CD4-positive, alpha-beta T cell treated with Interleukin-10 for 1 hour (primary cell): Measurements from ENCODE around the gene PLEKHN1.
"Not testable (repeated sequence)": the region's sequence is repeated elsewhere in the genome, so short reads cannot be mapped to it uniquely, and the experiment has no call there.

Experiments
- DNase-seq: peaks from one replicate; pipeline ENCODE4 v3.0.0-alpha.2; 2020

Gene PLEKHN1

DNA sequence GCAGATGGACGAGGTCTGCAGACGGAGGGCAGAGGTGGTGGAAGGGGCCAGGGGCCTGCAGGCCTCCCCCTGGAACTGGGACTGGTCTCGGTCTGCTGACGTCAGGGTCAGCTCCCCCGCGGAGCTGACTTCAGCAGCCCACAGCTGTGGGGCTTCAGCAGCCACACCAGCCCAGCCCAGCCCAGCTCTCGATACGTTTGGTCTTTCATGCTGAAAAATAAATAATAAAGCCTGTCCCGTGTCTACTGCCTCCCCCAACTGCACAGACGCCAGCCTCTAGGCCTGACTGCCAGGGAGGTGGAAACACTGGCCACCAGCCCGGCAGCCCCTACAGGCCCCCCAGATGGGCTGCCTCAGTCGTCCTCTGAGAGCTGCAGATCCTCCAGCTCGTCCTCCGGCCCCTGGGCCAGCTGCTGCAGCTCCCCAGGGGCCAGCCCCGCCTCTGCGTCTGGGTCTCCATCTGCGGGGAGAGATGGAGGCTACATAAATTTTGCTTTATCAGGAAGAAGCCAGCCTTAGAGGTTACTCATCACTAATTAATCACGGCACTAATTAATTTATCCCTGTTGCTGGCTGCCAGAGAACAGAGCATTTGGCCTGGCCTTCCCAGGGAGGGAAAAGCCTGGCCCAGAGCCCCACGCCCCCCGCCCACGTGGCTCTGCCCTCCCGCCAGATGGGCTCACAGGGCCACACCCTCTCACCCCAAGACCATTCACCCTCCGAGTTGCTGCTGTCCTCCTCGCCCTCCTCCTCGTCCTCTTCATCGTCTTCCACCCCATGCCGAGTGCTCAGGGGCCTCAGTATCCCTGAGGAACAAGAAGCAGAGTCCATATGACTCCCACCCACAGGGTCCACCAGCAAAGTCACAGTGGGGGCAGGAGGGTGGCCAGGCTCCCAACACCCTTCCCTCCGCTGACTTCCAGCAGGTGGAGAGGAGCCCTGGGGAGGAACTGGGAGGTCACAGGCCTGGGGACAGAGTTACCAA is 21.6 kb upstream of the PLEKHN1 start:
- DNase-seq = no peak

DNA sequence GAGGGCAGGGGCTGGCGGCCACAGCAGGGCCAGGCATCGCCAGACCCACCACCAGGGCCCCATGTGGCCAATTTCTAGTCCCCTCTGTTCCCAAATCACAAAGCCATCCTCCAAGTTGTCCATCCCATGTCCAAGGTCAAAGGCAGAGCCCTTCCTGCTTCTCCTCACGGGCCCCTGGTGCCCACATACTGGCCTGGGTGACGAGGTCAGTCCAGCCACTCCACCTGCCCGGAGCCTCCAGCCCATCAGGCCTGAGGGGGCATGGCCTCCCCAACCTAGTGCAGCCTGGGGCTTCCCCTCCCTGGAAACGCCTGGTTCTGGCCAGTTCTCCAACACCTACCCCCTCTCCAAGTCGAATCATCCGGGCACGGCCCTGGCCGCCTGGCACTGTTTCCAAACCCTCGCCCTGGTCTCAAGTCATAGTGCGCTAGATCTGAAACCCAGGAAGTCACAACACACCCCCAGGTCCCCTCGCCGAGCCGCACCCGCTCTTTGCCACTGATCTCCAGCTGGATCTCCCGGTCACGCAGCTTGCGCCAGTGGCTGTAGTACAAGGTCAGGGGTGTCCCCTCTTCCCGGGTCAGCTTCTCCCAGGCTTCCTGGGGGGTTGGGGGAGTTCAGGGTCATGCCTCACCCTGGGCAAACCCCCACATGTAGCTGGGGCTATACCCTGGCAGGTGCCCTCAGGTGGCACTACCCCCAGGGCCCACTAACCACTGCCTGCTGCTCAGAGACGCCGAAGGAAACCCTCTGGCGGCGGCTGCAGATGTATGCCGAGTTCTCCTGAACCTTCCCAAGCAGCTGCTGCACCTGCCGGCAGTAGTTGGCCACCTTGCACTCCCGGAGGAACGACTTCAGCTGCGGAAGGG is 20.4 kb upstream of the PLEKHN1 start:
- DNase-seq = no peak

DNA sequence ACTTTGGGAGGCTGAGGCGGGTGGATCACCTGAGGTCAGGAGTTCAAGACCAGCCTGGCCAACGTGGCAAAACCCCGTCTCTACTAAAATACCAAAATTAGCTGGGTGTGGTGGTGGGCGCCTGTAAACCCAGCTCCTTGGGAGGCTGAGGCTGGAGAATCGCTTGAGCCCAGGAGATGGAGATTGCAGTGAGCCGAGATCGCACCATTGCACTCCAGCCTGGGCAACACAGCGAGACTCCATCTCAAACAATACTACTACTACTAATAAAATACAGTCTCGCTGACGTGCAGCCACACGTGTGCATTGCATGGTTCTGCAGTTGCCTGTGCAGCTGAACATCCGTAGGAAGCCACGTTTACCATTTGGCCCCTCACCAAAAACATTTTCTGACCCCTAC is 19.5 kb upstream of the PLEKHN1 start:
- DNase-seq = not testable (repeated sequence)

DNA sequence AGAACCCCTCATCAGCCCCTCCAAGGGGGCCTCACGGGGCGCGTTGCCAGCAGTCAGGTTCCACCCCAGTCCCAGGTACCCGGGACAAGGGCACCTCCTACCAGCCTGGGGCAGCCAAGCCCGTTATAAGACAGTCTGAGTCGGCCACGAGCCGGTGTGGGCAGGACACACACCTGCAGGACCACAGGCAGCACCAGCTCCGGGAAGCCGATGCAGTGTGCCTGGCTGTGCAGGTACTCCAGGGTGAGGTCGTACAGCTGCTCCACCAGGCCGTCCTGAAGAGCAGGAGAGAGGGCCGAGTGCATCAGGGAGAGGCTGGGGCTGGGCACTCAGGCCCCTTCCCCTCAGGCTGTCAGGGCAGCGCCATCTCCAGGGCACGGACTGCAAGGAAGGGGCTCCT is 18.3 kb upstream of the PLEKHN1 start:
- DNase-seq = no peak

DNA sequence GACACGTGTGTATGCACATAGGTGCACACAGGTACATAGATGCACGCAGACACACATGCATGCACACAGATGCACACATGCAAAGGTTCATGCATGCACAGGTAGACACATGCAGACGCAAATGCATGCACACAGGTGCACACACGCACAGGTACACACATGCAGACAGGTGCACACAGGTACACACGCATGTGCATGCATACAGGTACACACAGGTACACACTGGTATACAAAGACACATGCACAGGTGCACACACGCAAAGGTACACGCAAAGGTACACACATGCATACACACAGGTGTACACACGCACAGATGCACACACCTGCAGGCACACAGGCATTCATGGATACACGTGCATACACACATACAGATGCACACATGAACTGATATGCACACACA is 16.0 kb upstream of the PLEKHN1 start:
- DNase-seq = no peak

DNA sequence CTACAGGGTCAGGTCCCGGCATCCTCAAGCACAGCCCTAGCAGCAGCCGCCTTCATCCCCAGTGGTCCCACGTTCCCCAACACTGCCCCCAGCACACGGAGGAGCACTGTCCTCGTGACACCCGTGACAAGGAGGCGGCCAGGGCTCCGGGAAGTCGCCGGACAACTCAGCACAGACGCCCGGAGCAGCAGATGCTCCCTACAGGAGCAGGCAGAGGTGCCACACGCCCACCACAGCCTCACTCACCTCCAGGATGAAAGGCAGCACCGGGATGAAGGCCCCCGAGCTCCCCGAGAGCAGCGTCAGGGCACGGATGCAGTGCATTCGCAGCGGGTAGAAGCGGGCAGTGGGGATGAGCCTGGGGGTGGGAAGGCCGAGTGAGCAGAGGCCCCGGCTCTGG is 15.4 kb upstream of the PLEKHN1 start:
- DNase-seq = no peak

DNA sequence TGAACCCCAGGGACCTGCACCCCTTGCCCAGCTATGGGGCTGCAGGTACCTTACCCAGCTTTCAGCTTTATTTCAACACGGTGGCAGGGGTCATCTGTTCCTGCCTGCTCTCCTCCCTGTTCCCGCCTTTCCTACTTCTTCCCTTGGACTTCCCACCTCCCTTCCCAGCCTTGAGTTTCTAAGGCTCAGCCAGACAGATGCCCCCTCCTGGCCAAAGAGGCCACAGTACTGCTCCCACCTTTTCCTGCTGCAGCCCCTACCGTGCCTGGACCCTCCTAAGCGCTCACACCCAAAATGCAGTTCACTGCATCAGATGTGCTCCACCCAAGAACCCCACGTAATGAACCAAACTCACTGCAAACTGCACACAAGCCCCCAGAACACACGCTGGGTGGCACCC is 14.9 kb upstream of the PLEKHN1 start:
- no peak for DNase-seq

DNA sequence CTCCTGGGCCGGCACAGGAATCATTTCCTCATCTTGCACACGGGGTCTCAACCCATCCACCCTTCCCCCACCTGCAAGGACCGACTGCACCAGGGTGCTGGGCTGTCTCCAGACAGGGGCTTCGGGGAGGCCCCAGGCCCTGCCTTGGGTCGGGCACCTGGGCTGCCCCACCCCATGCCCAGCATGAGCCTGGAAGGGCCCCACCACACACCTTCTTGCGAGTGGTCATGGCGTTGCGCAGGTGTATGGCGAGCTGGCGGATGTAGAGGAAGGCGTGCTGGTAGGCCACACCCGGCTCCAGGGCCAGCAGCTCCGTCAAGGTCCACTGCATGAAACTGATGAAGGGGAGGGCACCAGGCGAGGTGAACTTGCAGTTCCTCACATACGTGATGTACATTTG is 14.1 kb upstream of the PLEKHN1 start:
- no peak for DNase-seq

DNA sequence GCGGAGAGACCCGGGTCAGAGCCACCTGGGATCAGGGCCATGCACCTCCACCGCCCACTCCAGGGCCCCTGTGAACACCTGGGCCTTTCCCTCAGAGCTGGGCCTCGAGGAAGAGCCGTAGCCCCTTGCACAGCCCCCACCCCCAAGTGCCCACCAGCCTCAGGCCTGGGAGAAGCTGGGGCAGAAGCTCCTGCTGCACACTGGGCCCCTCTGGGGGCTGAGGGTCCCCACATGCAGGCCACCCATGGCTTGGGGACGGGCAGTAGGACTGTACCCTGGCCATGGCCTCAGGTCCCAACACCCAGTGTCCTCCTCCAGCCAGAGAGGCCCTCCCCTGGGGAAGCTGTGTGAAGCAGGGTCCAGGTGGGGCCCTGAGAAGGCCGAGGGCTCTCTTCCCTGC is 13.7 kb upstream of the PLEKHN1 start:
- DNase-seq = no peak

DNA sequence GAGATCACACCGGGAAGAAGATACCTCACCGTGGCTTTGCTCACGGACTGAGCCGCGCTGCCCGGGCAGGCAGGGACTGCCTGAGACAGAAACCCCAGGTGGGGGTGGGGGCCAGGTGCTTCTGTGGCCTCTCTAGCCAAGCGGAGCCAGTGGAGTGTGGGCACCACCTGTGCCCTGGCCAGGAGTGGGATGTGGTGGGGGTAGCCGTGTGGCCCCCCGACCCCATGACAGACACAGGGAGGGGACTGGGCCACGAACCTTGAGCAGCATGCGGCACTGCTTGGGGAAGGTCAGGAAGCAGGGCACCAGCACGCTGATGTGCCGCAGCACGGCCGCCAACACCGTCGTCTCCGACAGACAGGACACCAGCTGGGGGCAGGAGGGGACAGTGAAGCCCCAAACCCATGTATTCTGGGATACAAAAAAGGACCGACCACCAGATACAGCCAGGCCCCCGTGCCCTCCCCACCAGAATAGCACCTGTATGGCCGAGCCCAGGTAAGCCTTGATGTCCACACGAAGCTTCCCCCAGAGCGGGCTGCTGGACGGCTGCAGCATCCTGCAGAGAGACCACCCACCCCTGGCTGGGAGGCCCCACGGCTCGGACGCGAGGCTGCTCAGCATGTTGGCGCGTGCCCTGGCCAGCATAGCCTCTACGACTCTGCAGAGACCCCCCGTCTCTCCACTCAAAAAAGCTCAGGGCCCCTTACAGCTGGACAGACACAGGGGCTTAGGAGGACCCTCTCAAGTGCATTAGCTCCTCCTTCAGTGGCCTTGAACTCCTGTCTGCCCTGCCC is 12.6 kb upstream of the PLEKHN1 start:
- no peak for DNase-seq

DNA sequence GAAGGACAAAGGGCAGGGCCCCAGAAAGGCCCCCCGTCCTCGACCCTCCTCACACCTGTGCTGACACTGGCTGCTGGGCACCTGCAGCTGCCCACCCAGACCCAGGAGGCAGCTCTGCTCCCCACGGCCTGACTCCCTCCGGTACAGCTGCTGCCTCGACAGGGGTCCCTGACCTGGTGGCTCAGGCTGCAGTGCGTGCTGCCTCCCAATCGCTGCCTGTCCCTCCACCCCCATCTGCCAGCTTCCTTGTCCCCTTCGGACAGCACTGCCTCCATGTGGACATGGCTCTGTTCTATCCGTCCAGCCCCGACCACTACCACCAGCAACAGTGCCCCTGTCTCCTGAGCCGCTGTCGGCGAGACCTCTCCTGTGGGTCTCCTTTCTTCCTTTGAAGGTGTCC is 11.4 kb upstream of the PLEKHN1 start:
- DNase-seq = no peak

DNA sequence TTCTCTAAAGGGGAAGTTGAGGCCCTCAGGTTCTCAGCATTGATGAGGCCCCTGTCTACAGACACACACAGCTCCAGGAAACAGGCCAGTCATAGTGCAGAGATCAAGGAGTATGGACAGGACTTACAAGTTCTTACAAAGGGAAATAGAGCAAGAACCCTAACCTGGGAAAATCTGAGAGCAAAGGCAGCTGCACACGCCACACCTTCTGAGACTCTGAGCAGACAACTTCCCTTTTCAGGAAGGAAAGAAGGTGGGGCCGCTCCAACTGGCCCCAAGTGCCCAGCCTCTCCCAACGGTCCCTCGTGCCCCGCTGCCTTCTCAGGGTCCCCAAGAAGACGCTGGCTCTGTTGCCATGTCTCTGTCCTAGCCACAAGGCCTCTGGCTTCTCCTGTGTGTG is 10.8 kb upstream of the PLEKHN1 start:
- DNase-seq = no peak

DNA sequence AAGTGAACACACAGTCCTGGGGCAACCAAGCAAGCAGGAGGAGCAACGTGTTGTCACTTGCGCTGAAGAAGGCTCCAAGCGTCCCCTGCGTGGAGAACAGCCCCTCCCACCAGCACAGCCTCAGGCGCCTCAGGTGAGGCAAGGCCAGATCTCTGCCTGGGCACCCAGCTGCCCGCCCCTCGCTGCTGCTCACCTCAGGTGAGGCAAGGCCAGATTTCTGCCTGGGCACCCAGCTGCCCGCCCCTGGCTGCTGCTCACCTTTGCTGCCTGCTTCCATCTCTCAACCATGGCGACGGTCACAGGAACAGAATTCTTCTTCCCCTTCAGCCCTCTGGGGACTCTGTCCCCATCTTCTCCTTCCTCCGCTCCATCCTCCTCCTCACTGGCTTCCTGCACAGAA is 9.6 kb upstream of the PLEKHN1 start:
- DNase-seq = no peak

DNA sequence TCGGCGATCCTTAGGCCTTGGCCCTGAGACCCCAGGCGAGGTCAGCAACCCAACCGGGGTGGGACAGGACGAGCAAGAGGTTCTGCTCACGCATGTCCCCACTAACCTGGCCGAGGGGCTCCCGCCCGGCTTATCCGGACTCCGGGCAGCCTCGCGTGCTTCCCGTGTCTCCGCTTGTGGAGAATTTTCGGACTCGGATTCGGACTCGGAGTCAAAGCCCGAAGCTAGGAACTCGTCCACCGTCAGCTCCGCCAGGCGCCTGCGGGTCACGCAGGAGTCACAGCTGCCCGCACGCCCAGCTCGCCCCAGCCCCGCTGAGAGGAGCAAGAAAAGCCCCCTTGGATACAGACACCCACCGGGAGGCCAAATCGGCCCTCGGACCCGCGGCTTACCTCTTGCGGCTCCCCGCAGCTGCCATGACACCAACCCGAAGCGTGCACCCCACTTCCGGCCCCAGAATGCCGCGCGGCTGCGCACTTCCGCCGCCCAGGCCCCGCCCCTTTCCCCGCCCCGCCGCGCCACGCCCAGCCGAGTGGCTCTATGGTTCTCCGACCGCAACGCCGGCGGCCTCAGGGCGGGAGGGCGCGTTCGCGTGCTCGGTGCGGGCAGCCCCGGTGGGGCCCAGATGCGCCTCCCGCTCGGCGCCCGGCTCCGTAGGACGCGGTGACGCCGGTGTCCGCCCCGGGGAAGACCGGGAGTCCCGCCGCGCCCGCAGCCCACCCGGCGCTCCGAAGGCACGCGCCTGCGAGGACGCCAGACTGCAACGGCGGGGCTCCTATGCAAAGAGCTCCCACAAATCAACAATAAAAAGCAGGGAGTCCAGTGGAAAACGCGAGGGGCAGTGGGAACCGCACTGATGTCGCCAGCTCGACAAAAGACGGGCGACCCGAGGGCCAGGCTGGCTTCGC is 7.2 kb upstream of the PLEKHN1 start, which contains the start of gene NOC2L:
NOC2L (minus strand) TSS at position 434 of the 908 bp plus-strand sequence; CDS start at position 418, 16 bp downstream.
- peak; percentile 98 for DNase-seq

DNA sequence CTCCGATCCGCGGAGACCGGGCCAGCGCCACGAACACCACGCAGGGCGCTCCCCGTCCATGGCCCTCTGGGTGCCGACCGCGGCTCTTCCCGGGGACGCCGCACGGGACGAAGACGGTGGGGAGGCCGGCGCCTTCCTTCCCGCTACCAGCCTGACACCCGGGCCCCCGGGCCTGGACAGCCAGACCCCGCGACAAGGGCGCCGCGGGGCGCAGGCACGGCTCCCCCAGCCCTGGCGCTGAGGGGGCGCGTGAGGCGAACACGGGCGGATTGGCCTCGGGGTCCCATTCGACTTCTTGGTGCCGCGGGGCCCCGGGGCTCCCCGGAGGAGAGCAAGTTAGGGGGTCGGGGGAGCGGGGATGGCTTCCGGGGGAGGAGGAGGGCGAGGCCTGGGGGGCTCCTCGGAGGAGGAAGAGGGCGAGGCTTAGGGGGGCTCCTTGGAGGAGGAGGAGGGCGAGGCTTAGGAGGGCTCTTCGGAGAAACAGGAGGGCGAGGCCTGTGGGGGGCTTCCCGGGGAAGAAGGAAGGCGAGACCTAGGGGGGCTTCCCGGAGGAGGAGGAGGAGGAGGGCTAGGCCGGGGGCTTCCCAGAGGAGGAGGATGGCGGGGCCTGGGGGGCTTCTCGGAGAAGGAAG is 6.4 kb upstream of the PLEKHN1 start:
- no peak for DNase-seq

DNA sequence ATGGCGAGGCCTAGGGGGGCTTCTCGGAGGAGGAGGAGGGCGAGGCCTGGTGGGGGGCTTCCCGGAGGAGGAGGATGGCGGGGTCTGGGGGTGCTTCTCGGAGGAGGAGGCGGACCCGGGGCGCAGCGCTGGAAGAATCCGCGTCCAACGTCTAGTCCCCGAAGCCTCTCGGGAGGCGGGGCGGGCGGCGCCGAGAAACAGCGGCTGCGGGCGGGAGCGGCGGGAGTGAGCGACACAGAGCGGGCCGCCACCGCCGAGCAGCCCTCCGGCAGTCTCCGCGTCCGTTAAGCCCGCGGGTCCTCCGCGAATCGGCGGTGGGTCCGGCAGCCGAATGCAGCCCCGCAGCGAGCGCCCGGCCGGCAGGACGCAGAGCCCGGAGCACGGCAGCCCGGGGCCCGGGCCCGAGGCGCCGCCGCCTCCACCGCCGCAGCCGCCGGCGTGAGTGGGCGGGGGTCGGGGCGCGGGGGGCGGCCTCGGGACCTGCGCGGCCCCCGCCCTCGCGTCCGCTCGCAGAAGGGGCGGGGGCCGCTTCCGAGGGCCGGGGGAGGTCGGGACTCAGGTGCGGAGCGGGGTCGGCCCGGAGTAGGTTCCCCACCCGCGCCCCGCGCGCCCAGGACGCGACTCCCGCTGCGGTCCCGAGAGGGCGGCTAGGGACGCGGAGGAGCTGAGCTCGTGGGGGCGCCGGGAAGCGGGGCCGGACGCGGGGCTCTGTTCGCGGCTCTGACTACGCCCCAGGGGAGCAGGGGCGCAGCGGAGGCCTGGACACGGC is 5.7 kb upstream of the PLEKHN1 start, which contains the start of gene KLHL17:
KLHL17 (plus strand) TSS at position 222 of the 769 bp plus-strand sequence; CDS start at position 332, 110 bp downstream.
- DNase-seq = peak; percentile 82

DNA sequence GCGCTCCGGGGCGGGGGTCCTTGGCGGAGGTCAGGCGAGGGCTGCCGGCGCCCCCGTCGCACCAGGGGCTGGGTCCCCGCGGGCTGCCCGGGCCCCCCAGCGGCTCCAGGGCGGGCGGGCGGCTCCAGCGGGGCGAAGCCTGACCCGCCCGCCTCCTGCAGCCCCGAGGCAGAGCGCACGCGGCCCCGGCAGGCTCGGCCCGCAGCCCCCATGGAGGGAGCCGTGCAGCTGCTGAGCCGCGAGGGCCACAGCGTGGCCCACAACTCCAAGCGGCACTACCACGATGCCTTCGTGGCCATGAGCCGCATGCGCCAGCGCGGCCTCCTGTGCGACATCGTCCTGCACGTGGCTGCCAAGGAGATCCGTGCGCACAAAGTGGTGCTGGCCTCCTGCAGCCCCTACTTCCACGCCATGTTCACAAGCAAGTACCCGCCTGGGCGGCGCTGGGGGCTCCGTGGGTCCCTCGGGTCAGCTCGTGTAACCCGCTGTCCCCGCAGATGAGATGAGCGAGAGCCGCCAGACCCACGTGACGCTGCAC is 5.1 kb upstream of the PLEKHN1 start:
- no peak for DNase-seq

DNA sequence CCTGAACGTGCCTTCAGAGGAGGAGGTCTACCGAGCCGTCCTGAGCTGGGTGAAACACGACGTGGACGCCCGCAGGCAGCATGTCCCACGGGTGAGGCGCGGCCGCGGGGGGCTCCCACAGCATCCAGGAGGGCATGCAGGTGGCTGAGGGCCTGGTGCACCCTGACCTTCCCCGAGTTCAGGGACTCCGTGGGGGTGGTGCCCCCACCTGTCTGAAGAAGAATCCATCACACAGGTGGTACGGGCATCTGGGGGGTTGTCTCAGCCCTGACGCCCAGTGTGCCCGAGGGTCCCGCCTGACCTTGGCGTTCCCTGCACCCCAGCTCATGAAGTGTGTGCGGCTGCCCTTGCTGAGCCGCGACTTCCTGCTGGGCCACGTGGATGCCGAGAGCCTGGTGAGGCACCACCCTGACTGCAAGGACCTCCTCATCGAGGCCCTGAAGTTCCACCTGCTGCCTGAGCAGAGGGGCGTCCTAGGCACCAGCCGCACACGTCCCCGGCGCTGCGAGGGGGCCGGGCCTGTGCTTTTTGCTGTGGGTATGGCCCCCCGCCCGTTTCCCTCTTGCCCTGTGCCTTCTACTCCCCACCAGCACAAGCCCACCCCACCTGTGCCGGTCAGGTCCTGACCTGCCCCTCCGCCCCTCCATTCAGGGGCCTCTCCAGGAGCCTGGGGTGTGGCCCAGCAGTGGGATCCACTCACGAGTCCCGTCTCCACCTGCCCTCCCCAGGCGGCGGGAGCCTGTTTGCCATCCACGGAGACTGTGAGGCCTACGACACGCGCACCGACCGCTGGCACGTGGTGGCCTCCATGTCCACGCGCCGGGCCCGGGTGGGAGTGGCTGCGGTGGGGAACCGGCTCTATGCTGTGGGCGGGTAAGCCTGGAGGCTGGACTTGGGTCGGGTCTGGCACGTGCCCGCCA is 3.6 kb upstream of the PLEKHN1 start:
- DNase-seq = no peak

DNA sequence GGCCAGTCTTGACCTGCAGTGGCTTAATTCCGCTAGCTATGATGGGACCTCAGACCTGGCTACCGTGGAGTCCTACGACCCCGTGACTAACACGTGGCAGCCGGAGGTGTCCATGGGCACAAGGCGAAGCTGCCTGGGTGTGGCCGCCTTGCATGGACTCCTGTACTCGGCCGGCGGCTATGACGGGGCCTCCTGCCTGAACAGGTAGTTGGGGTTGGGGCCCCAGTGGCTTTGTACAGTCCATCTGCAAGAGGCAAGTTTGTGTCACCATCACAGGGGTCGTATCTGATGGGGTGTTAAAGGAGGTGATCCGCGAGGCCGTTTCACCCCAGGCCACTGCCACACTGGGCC is 3.0 kb upstream of the PLEKHN1 start:
- DNase-seq = no peak
